Stomach (tissue), 9 donors: Measurements from ENCODE around the gene LINGO4. TPM values are rescaled to one million over a fixed set of nuclear protein-coding genes. Genes with fewer than 3 reads are reported as not detected.

Experiments used
- DNase-seq, 2 donors: peaks; one replicate each; pipeline versions ENCODE4 v3.0.0 to v3.0.0-alpha.2; 2013 to 2019
- H3K27ac ChIP-seq, 5 donors: fragments of 200-600 bp in 4 of 5; sonication (generic) in 4 of 5; one replicate each; pipeline ENCODE4 v1.5.1; 2013 to 2019; ENCODE audit warnings: mild to moderate bottlenecking in 1 of 5, moderate library complexity in 1 of 5
- H3K27me3 ChIP-seq, 3 donors: fragments of 200-600 bp; sonication (generic); one replicate each; pipeline ENCODE4 v1.5.1; 2017 to 2019; ENCODE audit warnings: mixed run types in 1 of 3
- H3K36me3 ChIP-seq, 4 donors: fragments of 200-600 bp; sonication (generic); 1 replicate in 3 of 4; 2 replicates in 1 of 4; pipeline ENCODE4 v1.5.1; 2016 to 2019
- H3K4me1 ChIP-seq, 4 donors: fragments of 200-600 bp; sonication (generic); one replicate each; pipeline ENCODE4 v1.5.1; 2016 to 2019
- H3K4me3 ChIP-seq, 4 donors: fragments of 200-600 bp; sonication (generic) in 3 of 4; one replicate each; pipeline ENCODE4 v1.5.1; 2016 to 2019; ENCODE audit warnings: mild to moderate bottlenecking in 1 of 4
- H3K9me3 ChIP-seq, 4 donors: fragments of 200-600 bp; sonication (generic); one replicate each; pipeline ENCODE4 v1.5.1; 2016 to 2019
- EP300 ChIP-seq: sonication (generic); formaldehyde crosslinking; IDR thresholded peaks from one replicate; pipeline ENCODE4 v1.6.1; 2017; ENCODE audit warnings: antibody characterized with exemption
- POLR2A ChIP-seq, 4 donors: fragments of 450-650 bp; IDR thresholded peaks; one replicate each; pipeline ENCODE4 v1.6.1; 2016; ENCODE audit warnings: antibody characterized with exemption in 4 of 4, control low read depth in 2 of 4, mild to moderate bottlenecking in 1 of 4, moderate library complexity in 1 of 4
- POLR2AphosphoS5 ChIP-seq, 3 donors: sonication (generic); formaldehyde crosslinking; IDR thresholded peaks; one replicate each; pipeline ENCODE4 v1.6.1; 2016; ENCODE audit warnings: antibody characterized with exemption in 3 of 3
- WGBS, 5 donors: extraction: QIAGEN DNeasy Blood & Tissue Kit in 3 of 5; methylation state at CpG; one replicate each; pipeline versions ENCODE4 v1.1.5 to v1.1.7; 2013 to 2018; 5-methylcytosine and 5-hydroxymethylcytosine counted together
- intact Hi-C: fragments of 100-400 bp; cut with DNase I; formaldehyde crosslinking; loops from one replicate; pipeline ENCODE4 v1.15.1; 2023; ENCODE audit warnings: low total_unique reads
- polyA plus RNA-seq, 3 donors: library from polyadenylated mRNA; stranded (reverse); fragments of 200-250 nt; gene quantifications; one replicate each; pipeline ENCODE4 v1.2.3, GENCODE V29; 2013
- total RNA-seq, 5 donors: library from RNA; depleted of rRNA; stranded (reverse); fragments of >200 nt; gene quantifications; one replicate each; pipeline versions ENCODE4 v1.1.0 to v1.2.3, GENCODE V29; 2014 to 2016
- TF ChIP-seq, protein P1 (sequence below), 7 experiments: fragments of 450-650 bp in 4 of 7; fragments of 200-600 bp in 3 of 7; sonication (generic) in 3 of 7; IDR thresholded peaks; one replicate each; pipeline ENCODE4 v1.5.1; 2016 to 2019; ENCODE audit warnings: antibody characterized with exemption in 7 of 7, control low read depth in 2 of 7, mild to moderate bottlenecking in 1 of 7
- donor health status: healthy with polysubstance abuse.
- donor health status: Bipolar disorder and iron deficiency.
- donor health status: healthy.

Gene LINGO4
- total and polyA plus RNA-seq, 8 donors, result 0.06 to 3.2 TPM; not detected in 6

DNA sequence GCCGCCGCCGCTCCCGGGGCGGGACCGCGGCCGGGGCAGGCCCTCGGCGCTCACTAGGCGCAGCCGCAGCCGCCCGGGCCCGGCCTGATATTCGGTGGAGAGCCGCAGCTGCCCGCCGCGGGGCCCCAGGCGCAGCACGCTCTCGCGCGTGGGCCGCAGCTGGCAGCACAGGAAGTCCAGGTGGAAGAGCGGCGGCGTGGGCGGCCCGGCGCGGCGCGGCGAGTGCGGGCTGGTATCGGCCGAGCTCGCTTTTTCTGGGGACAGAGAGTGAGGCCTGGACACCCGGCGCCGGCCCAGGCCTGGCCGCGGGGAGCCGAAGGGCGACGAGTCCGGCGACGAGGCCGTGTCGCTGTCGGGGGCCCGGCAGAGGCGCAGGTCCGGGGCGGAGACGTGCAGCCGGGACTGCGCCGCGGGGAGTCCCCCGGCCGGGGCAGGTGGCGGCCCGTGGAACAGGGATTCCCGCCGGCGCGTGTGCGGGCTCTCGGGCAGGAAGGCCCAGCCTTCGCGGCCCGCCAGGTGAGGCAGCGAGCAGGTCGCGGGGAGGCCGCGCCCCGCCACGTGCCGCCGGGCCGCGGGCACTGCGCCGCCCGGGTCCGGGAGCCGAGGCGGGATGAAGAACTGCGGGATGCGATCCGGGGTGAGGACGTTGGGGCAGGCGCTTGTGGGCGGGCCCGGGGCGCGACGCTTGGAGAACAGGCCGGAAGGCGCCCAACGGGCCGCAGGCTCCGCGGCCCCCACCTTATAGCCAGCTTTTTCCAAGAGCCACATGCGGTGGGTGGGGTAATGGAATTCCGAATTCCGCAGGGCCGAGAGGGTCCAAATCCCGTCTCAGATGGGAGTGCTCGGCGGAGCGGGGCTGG is 33.2 kb upstream of the LINGO4 start:
- 14 to 48% (median 18%) methylated on average over 47 to 117 of the region's 117 CpGs for WGBS, 5 donors
- peak overlapping the region; percentile 70 to 88 (median 85) for H3K27ac ChIP-seq
- DNase-seq, result peak in 1 of 2 donors; percentile 72
- H3K4me3 ChIP-seq, result peak overlapping the region; percentile 47 to 54 (median 50)
- intact Hi-C loops, result no loop called here
- TF ChIP-seq, protein P1, sequence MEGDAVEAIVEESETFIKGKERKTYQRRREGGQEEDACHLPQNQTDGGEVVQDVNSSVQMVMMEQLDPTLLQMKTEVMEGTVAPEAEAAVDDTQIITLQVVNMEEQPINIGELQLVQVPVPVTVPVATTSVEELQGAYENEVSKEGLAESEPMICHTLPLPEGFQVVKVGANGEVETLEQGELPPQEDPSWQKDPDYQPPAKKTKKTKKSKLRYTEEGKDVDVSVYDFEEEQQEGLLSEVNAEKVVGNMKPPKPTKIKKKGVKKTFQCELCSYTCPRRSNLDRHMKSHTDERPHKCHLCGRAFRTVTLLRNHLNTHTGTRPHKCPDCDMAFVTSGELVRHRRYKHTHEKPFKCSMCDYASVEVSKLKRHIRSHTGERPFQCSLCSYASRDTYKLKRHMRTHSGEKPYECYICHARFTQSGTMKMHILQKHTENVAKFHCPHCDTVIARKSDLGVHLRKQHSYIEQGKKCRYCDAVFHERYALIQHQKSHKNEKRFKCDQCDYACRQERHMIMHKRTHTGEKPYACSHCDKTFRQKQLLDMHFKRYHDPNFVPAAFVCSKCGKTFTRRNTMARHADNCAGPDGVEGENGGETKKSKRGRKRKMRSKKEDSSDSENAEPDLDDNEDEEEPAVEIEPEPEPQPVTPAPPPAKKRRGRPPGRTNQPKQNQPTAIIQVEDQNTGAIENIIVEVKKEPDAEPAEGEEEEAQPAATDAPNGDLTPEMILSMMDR (IDR thresholded peaks at IDR 0.05), result no peak
- TF ChIP-seq POLR2A (IDR thresholded peaks at IDR 0.05) (no peak), POLR2AphosphoS5 (IDR thresholded peaks at IDR 0.05) (no peak), EP300 (no peak)
- H3K36me3 ChIP-seq, result no peaks in the 10 kb centered on the region
- H3K4me1 ChIP-seq, result peaks cover 32 to 48% (median 40%) of the 10 kb centered on the region in 4 donors
- H3K27me3 ChIP-seq, result peaks cover 0 to 60% (median 24%) of the 10 kb centered on the region in 3 donors
- no peaks in the 10 kb centered on the region for H3K9me3 ChIP-seq

DNA sequence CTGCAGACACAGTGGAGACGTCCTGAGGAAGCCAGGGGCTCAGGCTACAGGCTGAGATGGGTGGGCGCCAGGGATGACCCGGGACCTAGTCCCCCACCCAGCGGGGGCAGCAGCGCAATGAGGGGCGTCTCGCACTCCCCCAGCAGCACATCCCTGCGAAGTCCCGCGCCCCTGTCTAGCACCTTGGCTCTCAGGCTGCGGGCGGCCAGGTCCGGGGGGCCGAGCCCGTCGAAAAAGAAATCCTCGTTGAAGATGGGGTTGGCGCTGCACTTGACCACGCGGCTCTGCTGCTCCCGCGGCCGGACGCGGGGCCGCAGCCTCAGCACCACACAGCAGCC is 32.6 kb upstream of the LINGO4 start:
- H3K4me3 ChIP-seq, result peak overlapping the region; percentile 47 to 54 (median 50)
- no peak for DNase-seq
- H3K27me3 ChIP-seq, result peaks cover 0 to 60% (median 24%) of the 10 kb centered on the region in 3 donors
- no peak for TF ChIP-seq POLR2A (IDR thresholded peaks at IDR 0.05)
- TF ChIP-seq, protein P1 (IDR thresholded peaks at IDR 0.05), result no peak
- no peak for TF ChIP-seq EP300
- no peak for TF ChIP-seq POLR2AphosphoS5 (IDR thresholded peaks at IDR 0.05)
- intact Hi-C loops, result no loop called here
- H3K4me1 ChIP-seq, result peaks cover 38 to 54% (median 42%) of the 10 kb centered on the region in 4 donors
- peak overlapping the region; percentile 68 to 85 (median 70) for H3K27ac ChIP-seq
- WGBS, 5 donors, result 11 to 34% (median 27%) methylated on average over 9 to 26 of the region's 26 CpGs
- H3K36me3 ChIP-seq, result no peaks in the 10 kb centered on the region
- H3K9me3 ChIP-seq, result no peaks in the 10 kb centered on the region

DNA sequence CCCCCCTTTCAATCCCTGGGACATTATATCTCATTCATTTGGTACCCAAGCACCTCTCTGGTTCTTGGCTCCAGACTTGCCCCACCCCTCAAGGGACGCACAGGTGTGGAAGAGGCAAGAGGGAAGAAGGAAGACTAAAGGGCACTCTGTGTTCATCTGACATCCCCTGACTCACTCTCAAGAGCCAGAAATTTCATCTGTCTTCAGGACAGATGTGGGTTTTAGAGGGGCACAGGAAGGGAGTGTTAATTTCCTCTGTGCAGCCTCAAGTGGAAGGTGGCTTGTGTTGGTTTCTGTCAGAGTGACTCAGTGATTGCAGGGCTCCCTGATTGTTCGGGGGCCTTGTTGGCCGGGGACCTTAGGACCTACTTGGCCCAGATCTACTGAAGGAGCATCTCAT is 32.0 kb upstream of the LINGO4 start:
- H3K27ac ChIP-seq, result peak overlapping the region; percentile 68 to 85 (median 70)
- intact Hi-C loops, result no loop called here

DNA sequence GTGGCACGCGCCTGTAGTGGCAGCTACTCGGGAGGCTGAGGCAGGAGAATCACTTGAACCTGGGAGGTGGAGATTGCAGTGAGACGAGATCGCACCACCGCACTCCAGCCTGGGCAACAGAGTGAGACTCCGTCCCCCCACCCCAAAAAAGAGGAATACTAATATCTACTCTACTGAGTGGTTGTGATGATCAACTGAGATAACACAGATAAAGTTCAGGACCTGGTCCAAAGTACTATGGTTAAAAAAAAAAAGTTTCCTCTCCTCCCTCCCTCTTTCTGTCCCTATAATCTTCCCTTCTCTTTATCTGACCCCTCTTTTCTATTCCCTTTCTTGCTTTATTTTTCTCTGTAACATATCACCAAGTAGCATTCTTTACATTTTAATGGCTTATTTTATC is 30.4 kb upstream of the LINGO4 start:
- Histone ChIP-seq H3K27me3 (peaks cover 0 to 65% (median 24%) of the 10 kb centered on the region in 3 donors), H3K4me3 (no peak overlapping the region), H3K36me3 (no peaks in the 10 kb centered on the region), H3K4me1 (peaks cover 42 to 68% (median 61%) of the 10 kb centered on the region in 4 donors), H3K9me3 (no peaks in the 10 kb centered on the region), H3K27ac (peak overlapping the region in 3 of 5 donors; percentile 68 to 70 (median 69))
- intact Hi-C loops, result no loop called here
- TF ChIP-seq, protein P1 (IDR thresholded peaks at IDR 0.05), result no peak
- TF ChIP-seq POLR2AphosphoS5 (IDR thresholded peaks at IDR 0.05) (no peak), EP300 (no peak), POLR2A (IDR thresholded peaks at IDR 0.05) (no peak)
- 85 to 99% (median 93%) methylated on average over 7 of the region's 7 CpGs for WGBS, 5 donors
- DNase-seq, result no peak

More for the DNA sequence above, 32.0 kb upstream of the LINGO4 start:
- Histone ChIP-seq H3K36me3 (no peaks in the 10 kb centered on the region), H3K9me3 (no peaks in the 10 kb centered on the region), H3K4me3 (no peak overlapping the region), H3K4me1 (peaks cover 43 to 59% (median 48%) of the 10 kb centered on the region in 4 donors), H3K27me3 (peaks cover 0 to 60% (median 24%) of the 10 kb centered on the region in 3 donors)
- TF ChIP-seq EP300, result no peak
- no peak for DNase-seq
- WGBS, 5 donors, result 21 to 56% (median 33%) methylated on average over 2 to 3 of the region's 3 CpGs
